Left lung (tissue), 10 donors: ENCODE data around the gene XRRA1. TPM values are rescaled to one million over a fixed set of nuclear protein-coding genes. Genes with fewer than 3 reads are reported as not detected.

ENCODE experiments used
- ATAC-seq: fragments of 200-7000 bp; cut with Tn5 transposase; one replicate; pipeline ENCODE4 v1.9.1; 2020; ENCODE audit warnings: moderate library complexity
- DNase-seq, 4 donors: peaks; one replicate each; pipeline ENCODE4 v3.0.0-alpha.2; 2013 to 2020
- H3K27ac ChIP-seq, 2 donors: fragments of 200-600 bp; sonication (generic) in 1 of 2; one replicate each; pipeline versions ENCODE4 v1.5.0 to v1.8.0; 2020 to 2021
- H3K27me3 ChIP-seq, 2 donors: fragments of 200-600 bp; sonication (generic) in 1 of 2; one replicate each; pipeline versions ENCODE4 v1.5.0 to v1.8.0; 2020 to 2021
- H3K36me3 ChIP-seq, 2 donors: fragments of 200-600 bp; sonication (generic) in 1 of 2; one replicate each; pipeline versions ENCODE4 v1.5.0 to v1.8.0; 2020 to 2021
- H3K4me1 ChIP-seq, 2 donors: fragments of 200-600 bp; one replicate each; pipeline ENCODE4 v1.8.0; 2021
- H3K4me3 ChIP-seq, 2 donors: fragments of 200-600 bp; sonication (generic) in 1 of 2; one replicate each; pipeline versions ENCODE4 v1.5.0 to v1.8.0; 2020 to 2021; ENCODE audit warnings: mild to moderate bottlenecking in 1 of 2
- H3K9me3 ChIP-seq, 2 donors: fragments of 200-600 bp; sonication (generic) in 1 of 2; one replicate each; pipeline versions ENCODE4 v1.5.0 to v1.8.0; 2020 to 2021
- intact Hi-C, 2 donors: fragments of 100-400 bp; cut with DNase I; formaldehyde crosslinking; loops; one replicate each; pipeline versions ENCODE4 v1.11.2 to v1.14.2; 2022
- polyA plus RNA-seq, 6 donors: library from polyadenylated mRNA; unstranded; fragments of 120-200 nt; gene quantifications; one replicate each; pipeline ENCODE4 v1.2.1, GENCODE V29; 2013; ENCODE audit not compliant: insufficient read length in 6 of 6
- total RNA-seq, 2 donors: library from RNA; stranded (reverse); fragmentation: NEBNext Ultra II Directional; extraction: Animal tissue kit (Norgen Biotek cat#: 25700); gene quantifications; one replicate each; pipeline ENCODE4 v1.2.1, GENCODE V29; 2021
- TF ChIP-seq, protein P1 (sequence below), 2 donors: fragments of 200-600 bp; sonication (generic) in 1 of 2; IDR thresholded peaks; one replicate each; pipeline versions ENCODE4 v1.5.0 to v1.8.0; 2021; ENCODE audit warnings: antibody characterized with exemption in 2 of 2
- donor health status: DM: no; HTN: yes; CAD: no.
- donor health status: DM: no; HTN: no; CAD: no.

Gene XRRA1
- total and polyA plus RNA-seq, 8 donors, result 8.4 to 21.3 (median 16.7) TPM

DNA sequence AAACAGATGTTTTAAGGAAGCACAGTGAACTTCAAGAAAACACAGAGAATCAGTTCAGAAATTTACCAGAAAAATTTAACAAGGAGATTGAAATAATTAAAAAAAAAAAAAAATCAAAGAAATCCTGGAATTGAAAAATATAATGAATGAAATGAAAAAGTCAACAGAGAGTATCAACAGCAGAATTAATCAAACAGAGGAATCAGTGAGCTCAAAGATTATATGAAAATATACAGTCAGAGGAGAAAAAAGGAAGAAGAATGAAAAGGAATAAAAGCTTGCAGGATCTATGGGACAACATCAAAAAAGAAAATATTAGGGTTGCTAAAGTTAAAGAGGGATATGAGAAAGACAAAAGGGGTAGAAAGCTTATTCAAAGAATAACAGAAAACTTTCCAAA lies 82.3 kb downstream of the XRRA1 start:
- Histone ChIP-seq H3K4me1 (no peaks in the 10 kb centered on the region), H3K27me3 (no peaks in the 10 kb centered on the region), H3K27ac (no peak overlapping the region), H3K9me3 (peaks cover 10 to 76% of the 10 kb centered on the region in 2 donors), H3K4me3 (no peak overlapping the region), H3K36me3 (peaks cover 0 to 93% of the 10 kb centered on the region in 2 donors)
- intact Hi-C loops, result no loop called here
- ATAC-seq (no peak), DNase-seq (no peak)
- TF ChIP-seq, protein P1, sequence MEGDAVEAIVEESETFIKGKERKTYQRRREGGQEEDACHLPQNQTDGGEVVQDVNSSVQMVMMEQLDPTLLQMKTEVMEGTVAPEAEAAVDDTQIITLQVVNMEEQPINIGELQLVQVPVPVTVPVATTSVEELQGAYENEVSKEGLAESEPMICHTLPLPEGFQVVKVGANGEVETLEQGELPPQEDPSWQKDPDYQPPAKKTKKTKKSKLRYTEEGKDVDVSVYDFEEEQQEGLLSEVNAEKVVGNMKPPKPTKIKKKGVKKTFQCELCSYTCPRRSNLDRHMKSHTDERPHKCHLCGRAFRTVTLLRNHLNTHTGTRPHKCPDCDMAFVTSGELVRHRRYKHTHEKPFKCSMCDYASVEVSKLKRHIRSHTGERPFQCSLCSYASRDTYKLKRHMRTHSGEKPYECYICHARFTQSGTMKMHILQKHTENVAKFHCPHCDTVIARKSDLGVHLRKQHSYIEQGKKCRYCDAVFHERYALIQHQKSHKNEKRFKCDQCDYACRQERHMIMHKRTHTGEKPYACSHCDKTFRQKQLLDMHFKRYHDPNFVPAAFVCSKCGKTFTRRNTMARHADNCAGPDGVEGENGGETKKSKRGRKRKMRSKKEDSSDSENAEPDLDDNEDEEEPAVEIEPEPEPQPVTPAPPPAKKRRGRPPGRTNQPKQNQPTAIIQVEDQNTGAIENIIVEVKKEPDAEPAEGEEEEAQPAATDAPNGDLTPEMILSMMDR (IDR thresholded peaks at IDR 0.05), result no peak

DNA sequence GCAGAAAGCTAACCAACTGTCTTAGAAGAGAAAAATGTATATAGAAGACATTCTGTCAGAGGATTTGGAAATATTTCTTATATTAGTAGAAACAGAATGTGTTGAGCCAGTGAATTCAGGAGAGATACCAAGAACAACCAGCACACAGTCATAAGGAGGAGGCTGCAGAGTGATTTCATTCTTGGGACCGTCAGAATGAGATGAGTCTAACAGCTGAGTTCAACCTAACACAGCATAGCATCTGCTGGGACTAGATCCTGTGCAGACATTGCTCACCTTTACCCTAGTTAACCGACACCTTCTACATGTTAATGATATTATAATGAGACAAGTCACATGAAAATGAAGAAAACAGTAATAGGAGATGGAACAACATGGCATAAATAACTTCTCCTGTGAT lies 85.5 kb downstream of the XRRA1 start:
- TF ChIP-seq, protein P1 (IDR thresholded peaks at IDR 0.05), result no peak
- intact Hi-C loops, result no loop called here
- peaks cover 0 to 95% of the 10 kb centered on the region in 2 donors for H3K36me3 ChIP-seq
- no peaks in the 10 kb centered on the region for H3K27me3 ChIP-seq
- no peak for ATAC-seq
- H3K27ac ChIP-seq, result no peak overlapping the region
- no peak overlapping the region for H3K4me3 ChIP-seq
- H3K4me1 ChIP-seq, result no peaks in the 10 kb centered on the region
- no peak for DNase-seq
- peaks cover 10 to 59% of the 10 kb centered on the region in 2 donors for H3K9me3 ChIP-seq

DNA sequence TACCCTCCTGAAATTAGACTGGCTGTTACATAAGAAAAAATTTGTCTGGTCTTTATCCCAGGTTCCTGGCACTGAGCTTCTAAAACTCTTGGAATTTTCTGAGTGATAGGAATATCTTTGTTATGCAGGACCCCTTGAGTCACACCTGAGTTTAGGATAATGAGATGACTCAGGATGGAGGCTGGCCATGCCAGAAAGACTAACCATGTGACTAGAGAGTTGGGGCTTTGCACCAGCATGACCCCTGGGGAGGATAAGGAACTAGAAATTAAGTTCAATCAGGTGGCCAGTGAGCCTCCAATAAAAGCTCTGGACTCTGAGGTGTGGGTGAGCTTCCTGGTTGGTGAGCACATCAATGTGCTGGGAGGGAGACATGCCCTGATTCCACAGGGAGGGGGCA lies 88.1 kb downstream of the XRRA1 start:
- TF ChIP-seq, protein P1 (IDR thresholded peaks at IDR 0.05), result no peak
- Histone ChIP-seq H3K4me1 (no peaks in the 10 kb centered on the region), H3K4me3 (no peak overlapping the region), H3K36me3 (peaks cover 0 to 89% of the 10 kb centered on the region in 2 donors), H3K9me3 (peaks cover 0 to 33% of the 10 kb centered on the region in 2 donors), H3K27ac (no peak overlapping the region), H3K27me3 (no peaks in the 10 kb centered on the region)
- DNase-seq (no peak), ATAC-seq (no peak)
- intact Hi-C loops, result no loop called here

DNA sequence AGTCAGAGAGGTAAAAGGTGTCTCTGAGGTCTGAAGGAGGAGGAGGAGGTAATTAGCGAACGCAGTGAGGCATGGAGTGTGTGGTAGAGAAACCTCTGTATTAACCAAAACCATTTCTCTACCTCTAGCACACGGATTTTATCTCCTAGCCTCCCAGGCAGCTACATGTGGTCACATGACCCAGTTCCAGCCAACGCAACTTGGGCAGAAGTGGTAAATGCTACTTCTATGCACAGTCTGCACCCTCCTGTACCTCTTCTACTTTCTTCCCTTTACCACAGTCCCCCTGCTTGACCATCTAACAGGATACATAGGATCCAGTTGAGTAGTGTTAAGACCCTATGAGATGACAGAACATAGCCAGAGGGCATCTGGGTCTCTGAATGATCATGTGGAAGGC lies 95.7 kb downstream of the XRRA1 start:
- H3K36me3 ChIP-seq, result peaks cover 0 to 58% of the 10 kb centered on the region in 2 donors
- H3K9me3 ChIP-seq, result no peaks in the 10 kb centered on the region
- TF ChIP-seq, protein P1 (IDR thresholded peaks at IDR 0.05), result no peak
- ATAC-seq, result no peak
- H3K4me1 ChIP-seq, result no peaks in the 10 kb centered on the region
- DNase-seq, result no peak
- intact Hi-C loops, result no loop called here
- no peaks in the 10 kb centered on the region for H3K27me3 ChIP-seq
- H3K4me3 ChIP-seq, result no peak overlapping the region
- no peak overlapping the region for H3K27ac ChIP-seq

DNA sequence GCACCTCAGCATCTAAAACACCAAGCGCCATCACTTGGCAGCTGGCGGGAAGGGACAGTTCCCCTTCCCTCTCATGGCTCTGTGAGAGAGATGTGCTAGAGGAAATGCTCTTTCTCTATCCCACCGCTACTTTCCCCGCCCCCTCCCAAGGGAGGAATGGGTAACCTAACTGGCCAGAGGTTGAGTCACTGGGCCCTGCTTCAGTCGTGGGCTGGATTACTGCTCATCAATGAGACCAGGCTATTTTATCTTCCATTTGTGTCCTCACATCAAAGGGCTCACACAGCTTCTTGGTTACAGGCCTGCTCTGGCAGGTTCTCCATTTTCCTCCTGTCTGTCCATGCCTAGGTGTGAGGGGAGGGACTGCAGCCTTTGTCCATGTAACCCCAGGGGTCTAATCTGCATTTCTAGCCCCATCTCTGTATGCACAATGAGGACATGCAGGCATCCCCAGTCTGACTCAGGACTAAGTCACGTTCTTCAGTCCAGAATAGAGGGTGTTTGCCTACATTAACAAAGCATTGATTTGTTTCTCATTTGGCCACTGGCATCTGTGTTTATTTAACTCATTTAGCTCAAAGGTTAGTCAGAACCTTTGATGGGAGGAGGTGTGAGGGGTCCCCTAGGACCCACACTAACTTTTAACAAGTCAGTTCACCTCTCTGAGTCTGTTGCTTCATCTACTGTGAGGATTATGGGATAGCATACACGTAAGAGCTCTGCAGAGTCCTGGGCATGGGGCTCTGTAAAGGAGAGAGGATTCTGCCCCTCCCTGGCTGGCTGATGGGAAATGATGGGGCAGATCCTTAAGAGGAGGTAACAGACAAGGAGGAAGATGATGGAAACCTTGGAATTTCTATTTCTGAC lies 99.1 kb downstream of the XRRA1 start:
- Histone ChIP-seq H3K4me1 (no peaks in the 10 kb centered on the region), H3K36me3 (peaks cover 0 to 62% of the 10 kb centered on the region in 2 donors), H3K27me3 (no peaks in the 10 kb centered on the region), H3K9me3 (no peaks in the 10 kb centered on the region), H3K27ac (no peak overlapping the region), H3K4me3 (no peak overlapping the region)
- TF ChIP-seq, protein P1 (IDR thresholded peaks at IDR 0.05), result no peak
- no peak for ATAC-seq
- intact Hi-C loops, result no loop called here
- DNase-seq, result no peak
